MM.1S (cell line): Measurements from ENCODE around the gene P2RX3.

Source experiments
- DNase-seq: peaks from one replicate; pipeline ENCODE4 v3.0.0-alpha.2; 2015
- H2AFZ ChIP-seq: fragments of 300-600 bp; sonication (generic); 2 replicates; pipeline ENCODE4 v1.6.0; 2016; ENCODE audit warnings: antibody characterized with exemption, low read length
- H3F3A ChIP-seq: fragments of 300-600 bp; sonication (generic); 2 replicates; pipeline ENCODE4 v1.6.1; 2016; ENCODE audit warnings: mild to moderate bottlenecking, antibody characterized with exemption, low read length, moderate library complexity, mixed read lengths; ENCODE audit not compliant: insufficient read depth
- H3K27ac ChIP-seq: fragments of 300-600 bp; sonication (generic); 2 replicates; pipeline ENCODE4 v1.5.1; 2016; ENCODE audit warnings: mild to moderate bottlenecking, low read length
- H3K27me3 ChIP-seq: fragments of 300-600 bp; sonication (generic); replicated peaks from 2 replicates; pipeline ENCODE4 v1.6.0; 2016; ENCODE audit warnings: low read length; ENCODE audit not compliant: insufficient read depth
- H3K36me3 ChIP-seq: fragments of 300-600 bp; sonication (generic); replicated peaks from 2 replicates; pipeline ENCODE4 v1.6.1; 2016; ENCODE audit warnings: mild to moderate bottlenecking, low read length, mixed read lengths; ENCODE audit not compliant: insufficient read depth
- H3K4me1 ChIP-seq: fragments of 300-600 bp; sonication (generic); 2 replicates; pipeline ENCODE4 v1.6.1; 2016; ENCODE audit warnings: low read length, mixed read lengths
- H3K4me2 ChIP-seq: fragments of 300-600 bp; sonication (generic); 2 replicates; pipeline ENCODE4 v1.6.0; 2016; ENCODE audit warnings: low read depth, low read length
- H3K4me3 ChIP-seq: fragments of 300-600 bp; sonication (generic); 2 replicates; pipeline ENCODE4 v1.5.1; 2016; ENCODE audit warnings: low read length, mixed read lengths
- H3K79me2 ChIP-seq: fragments of 300-600 bp; sonication (generic); 2 replicates; pipeline ENCODE4 v1.6.1; 2016; ENCODE audit warnings: mixed run types, low read length, mixed read lengths
- H3K9ac ChIP-seq: fragments of 300-600 bp; sonication (generic); 2 replicates; pipeline ENCODE4 v1.6.1; 2016; ENCODE audit warnings: low read length, mixed read lengths
- H3K9me2 ChIP-seq: fragments of 300-600 bp; sonication (generic); replicated peaks from 2 replicates; pipeline ENCODE4 v1.6.1; 2016; ENCODE audit warnings: mild to moderate bottlenecking, low read length, mixed read lengths; ENCODE audit not compliant: insufficient read depth
- H3K9me3 ChIP-seq: fragments of 300-600 bp; sonication (generic); replicated peaks from 2 replicates; pipeline ENCODE4 v1.6.1; 2016; ENCODE audit warnings: mild to moderate bottlenecking, low read length, mixed read lengths; ENCODE audit not compliant: insufficient read depth
- H4K20me1 ChIP-seq: fragments of 300-600 bp; sonication (generic); 2 replicates; pipeline ENCODE4 v1.6.1; 2016; ENCODE audit warnings: mild to moderate bottlenecking, low read length, moderate library complexity, mixed read lengths; ENCODE audit not compliant: insufficient read depth
- EZH2 ChIP-seq: fragments of 300-600 bp; sonication (generic); optimal IDR thresholded peaks from 2 replicates; pipeline ENCODE3; 2017; ENCODE audit warnings: low read depth, mild to moderate bottlenecking, antibody characterized with exemption, low read length, mixed read lengths
- EZH2phosphoT487 ChIP-seq: fragments of 300-600 bp; sonication (generic); IDR thresholded peaks from 2 replicates; pipeline ENCODE4 v1.6.1; 2018; ENCODE audit warnings: antibody characterized with exemption, low read length
- TF ChIP-seq, protein P1 (sequence below): fragments of 300-600 bp; sonication (generic); IDR thresholded peaks from 2 replicates; pipeline ENCODE4 v1.5.1; 2016; ENCODE audit warnings: antibody characterized with exemption, low read length, mixed read lengths

The P2RX3 gene

DNA sequence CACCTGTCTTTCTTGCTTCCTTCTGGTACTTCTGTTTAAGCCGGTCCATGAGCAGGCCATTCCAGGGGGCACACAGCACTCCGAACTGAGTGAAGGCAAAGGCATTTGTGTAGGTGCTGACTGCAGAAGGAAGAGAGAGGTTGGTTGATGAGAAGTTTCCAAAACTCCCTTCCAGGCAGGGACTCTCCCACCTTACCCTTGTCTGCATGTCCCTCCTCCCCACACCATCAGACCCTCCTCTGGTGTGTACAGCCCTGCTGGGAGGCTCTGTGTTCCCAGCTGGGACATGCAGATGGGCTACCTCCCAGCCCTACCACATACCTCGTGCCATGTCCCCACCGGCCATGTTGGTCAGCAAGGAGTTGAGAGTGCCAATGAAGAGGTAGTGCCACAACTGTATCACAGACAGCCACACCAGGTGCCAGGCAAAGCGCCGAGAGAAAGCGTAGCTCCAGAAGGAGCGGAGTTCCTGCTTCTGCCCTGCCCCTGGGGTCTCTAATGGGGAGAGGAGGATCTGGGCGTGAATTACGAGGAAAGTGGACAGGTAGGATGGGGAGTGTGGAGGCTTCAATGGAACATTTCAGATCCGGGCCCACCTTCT lies 76.6 kb downstream of the P2RX3 start:
- Histone ChIP-seq H3K4me2 (no peak overlapping the region), H3K9ac (no peak overlapping the region), H3K4me3 (no peak overlapping the region), H3K4me1 (no peaks in the 10 kb centered on the region), H3K27me3 (no peaks in the 10 kb centered on the region), H3K9me3 (no peaks in the 10 kb centered on the region), H3K79me2 (no peaks in the 10 kb centered on the region), H3K27ac (no peak overlapping the region), H3F3A (no peaks in the 10 kb centered on the region), H4K20me1 (no peaks in the 10 kb centered on the region), H3K36me3 (no peaks in the 10 kb centered on the region), H2AFZ (no peak overlapping the region), H3K9me2 (no peaks in the 10 kb centered on the region)
- TF ChIP-seq EZH2phosphoT487 (no peak), EZH2 (no peak)
- TF ChIP-seq, protein P1, sequence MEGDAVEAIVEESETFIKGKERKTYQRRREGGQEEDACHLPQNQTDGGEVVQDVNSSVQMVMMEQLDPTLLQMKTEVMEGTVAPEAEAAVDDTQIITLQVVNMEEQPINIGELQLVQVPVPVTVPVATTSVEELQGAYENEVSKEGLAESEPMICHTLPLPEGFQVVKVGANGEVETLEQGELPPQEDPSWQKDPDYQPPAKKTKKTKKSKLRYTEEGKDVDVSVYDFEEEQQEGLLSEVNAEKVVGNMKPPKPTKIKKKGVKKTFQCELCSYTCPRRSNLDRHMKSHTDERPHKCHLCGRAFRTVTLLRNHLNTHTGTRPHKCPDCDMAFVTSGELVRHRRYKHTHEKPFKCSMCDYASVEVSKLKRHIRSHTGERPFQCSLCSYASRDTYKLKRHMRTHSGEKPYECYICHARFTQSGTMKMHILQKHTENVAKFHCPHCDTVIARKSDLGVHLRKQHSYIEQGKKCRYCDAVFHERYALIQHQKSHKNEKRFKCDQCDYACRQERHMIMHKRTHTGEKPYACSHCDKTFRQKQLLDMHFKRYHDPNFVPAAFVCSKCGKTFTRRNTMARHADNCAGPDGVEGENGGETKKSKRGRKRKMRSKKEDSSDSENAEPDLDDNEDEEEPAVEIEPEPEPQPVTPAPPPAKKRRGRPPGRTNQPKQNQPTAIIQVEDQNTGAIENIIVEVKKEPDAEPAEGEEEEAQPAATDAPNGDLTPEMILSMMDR, result no peak
- DNase-seq, result no peak

DNA sequence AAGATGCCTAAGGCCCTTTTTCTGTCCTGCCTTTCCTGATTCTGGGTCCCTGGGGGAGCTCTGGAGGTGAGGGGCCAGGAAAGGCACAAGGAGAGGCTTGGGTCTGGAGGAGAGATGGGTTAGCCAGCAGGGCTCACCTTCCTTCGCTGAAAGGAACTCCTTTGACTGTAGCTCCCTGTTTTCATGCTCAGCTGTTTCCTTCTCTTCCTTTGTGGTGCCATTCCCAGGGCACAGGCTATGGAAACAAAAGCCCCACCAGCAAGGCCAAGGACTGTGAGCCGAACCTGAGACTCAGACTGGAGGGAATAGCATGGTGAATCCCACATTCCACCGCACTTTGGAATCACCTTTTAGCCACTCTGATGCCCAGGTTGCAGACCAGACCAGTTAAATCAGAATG lies 78.3 kb downstream of the P2RX3 start:
- TF ChIP-seq EZH2phosphoT487 (no peak), EZH2 (no peak)
- TF ChIP-seq, protein P1, result no peak
- Histone ChIP-seq H3K4me2 (no peak overlapping the region), H3K9me3 (no peaks in the 10 kb centered on the region), H3K27me3 (no peaks in the 10 kb centered on the region), H3F3A (no peaks in the 10 kb centered on the region), H3K9me2 (no peaks in the 10 kb centered on the region), H4K20me1 (no peaks in the 10 kb centered on the region), H3K27ac (no peak overlapping the region), H3K4me3 (no peak overlapping the region), H3K9ac (no peak overlapping the region), H2AFZ (no peak overlapping the region), H3K4me1 (no peaks in the 10 kb centered on the region), H3K79me2 (no peaks in the 10 kb centered on the region), H3K36me3 (no peaks in the 10 kb centered on the region)
- DNase-seq, result no peak

DNA sequence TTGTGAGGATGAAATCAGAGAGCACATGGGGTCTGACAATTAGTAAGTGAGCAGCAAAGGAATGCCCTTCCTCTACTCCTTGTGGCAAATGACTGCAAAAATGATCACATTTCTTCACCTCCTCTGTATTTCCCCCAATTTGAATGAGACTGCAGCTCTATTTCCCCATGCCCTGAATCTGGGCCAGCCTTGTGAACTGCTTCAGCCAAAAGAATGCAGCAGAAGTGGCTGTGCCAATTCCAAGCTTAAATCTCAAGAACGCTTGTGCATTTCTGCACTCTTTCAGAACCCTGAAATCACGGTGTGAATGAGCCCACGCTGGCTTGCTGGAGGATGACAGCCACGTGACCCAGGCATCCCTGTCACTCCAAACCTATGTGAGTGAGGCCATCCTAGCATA lies 78.9 kb downstream of the P2RX3 start:
- Histone ChIP-seq H3K4me1 (no peaks in the 10 kb centered on the region), H3F3A (no peaks in the 10 kb centered on the region), H4K20me1 (no peaks in the 10 kb centered on the region), H3K27me3 (no peaks in the 10 kb centered on the region), H3K9ac (no peak overlapping the region), H3K79me2 (no peaks in the 10 kb centered on the region), H3K9me3 (no peaks in the 10 kb centered on the region), H3K4me2 (no peak overlapping the region), H3K27ac (no peak overlapping the region), H3K9me2 (no peaks in the 10 kb centered on the region), H2AFZ (no peak overlapping the region), H3K36me3 (no peaks in the 10 kb centered on the region), H3K4me3 (no peak overlapping the region)
- TF ChIP-seq EZH2 (no peak), EZH2phosphoT487 (no peak)
- TF ChIP-seq, protein P1, result no peak
- DNase-seq, result no peak
